GM12892 (cell line): Measurements from ENCODE around the gene VANGL1.

ENCODE experiments used
- POLR2A ChIP-seq: IDR thresholded peaks from 2 replicates; pipeline ENCODE4 v1.6.1; 2011; ENCODE audit warnings: low read depth, low read length, control low read depth
- POLR2AphosphoS5 ChIP-seq: IDR thresholded peaks from 2 replicates; pipeline ENCODE4 v1.6.1; 2011; ENCODE audit warnings: low read depth, low read length, control low read depth

DNA sequence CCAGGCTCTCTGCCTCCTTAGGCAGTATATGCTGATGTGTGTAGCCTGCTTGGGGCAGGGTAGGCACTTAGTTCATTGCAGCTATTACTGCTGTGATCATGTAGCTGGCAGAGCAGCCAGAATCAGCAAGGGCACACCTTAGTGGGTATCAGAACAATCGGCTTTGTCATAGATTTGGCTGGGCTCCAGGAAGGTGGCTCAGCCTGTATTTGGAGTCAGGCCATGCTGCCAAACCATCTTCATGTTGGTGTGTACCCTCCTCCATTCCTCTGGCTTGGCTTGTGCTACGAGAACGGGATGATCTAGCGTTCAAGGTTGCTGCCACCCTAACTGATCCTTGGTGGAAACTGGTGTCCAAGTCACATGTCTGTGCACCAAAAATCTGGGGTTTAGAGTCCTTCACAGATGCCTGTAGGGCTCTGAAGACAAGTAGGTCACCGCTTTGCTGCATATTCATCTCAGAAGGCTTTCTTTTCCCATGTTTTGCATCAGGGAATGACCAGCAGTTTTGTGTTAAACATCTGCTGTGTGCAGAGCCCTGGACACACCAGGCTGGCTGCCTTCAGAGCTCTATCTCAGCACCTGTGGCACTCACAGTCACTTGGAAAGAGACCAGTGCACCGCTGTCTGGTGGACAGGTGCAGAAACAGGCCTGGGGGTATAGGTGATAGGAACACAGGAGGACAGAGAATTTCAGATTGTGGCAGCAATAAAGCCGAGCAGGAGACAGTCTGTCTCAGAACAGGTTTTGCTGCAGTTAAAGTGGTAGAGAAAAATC, 23.7 kb downstream of the VANGL1 start:
- TF ChIP-seq POLR2A (no peak), POLR2AphosphoS5 (no peak)
